K562 (cell line): ENCODE data around the gene RAP2C. TPM values are rescaled to one million over a fixed set of nuclear protein-coding genes. Genes with fewer than 3 reads are reported as not detected.

Source experiments
- ARHGAP35 ChIP-seq: fragments of 450-650 bp; IDR thresholded peaks from 2 replicates; pipeline ENCODE4 v1.6.1; 2018; ENCODE audit not compliant: partially characterized antibody
- BHLHE40 ChIP-seq: IDR thresholded peaks from 2 replicates; pipeline ENCODE4 v1.6.1; 2011; ENCODE audit warnings: low read length, improper control_type of control experiment
- EGR1 ChIP-seq: fragments of 450-650 bp; conservative IDR thresholded peaks from 2 replicates; pipeline ENCODE4 v1.6.1; 2017; ENCODE audit warnings: mild to moderate bottlenecking
- FIP1L1 ChIP-seq: fragments of 200-400 bp; formaldehyde crosslinking; IDR thresholded peaks from 2 replicates; pipeline ENCODE4 v1.6.1; 2018; ENCODE audit warnings: mild to moderate bottlenecking, low read depth, low read length; ENCODE audit not compliant: poor library complexity, severe bottlenecking
- FOXK2 ChIP-seq, 2 experiments: fragments of 450-650 bp; IDR thresholded peaks in 1 of 2; conservative IDR thresholded peaks in 1 of 2; 2 replicates each; pipeline ENCODE4 v1.6.1; 2016; ENCODE audit warnings: low read depth in 2 of 2, mild to moderate bottlenecking in 1 of 2
- GABPB1 ChIP-seq: sonication (generic); formaldehyde crosslinking; IDR thresholded peaks from 2 replicates; pipeline ENCODE4 v1.8.0; 2022; ENCODE audit warnings: mild to moderate bottlenecking, missing genetic modification reagents
- GATAD2B ChIP-seq: fragments of 450-650 bp; IDR thresholded peaks from 2 replicates; pipeline ENCODE4 v1.6.1; 2017; ENCODE audit warnings: mild to moderate bottlenecking, borderline replicate concordance
- GTF2A2 ChIP-seq: IDR thresholded peaks from 2 replicates; pipeline ENCODE4 v1.6.1; 2016; ENCODE audit warnings: mild to moderate bottlenecking, missing genetic modification characterization, missing compliant biosample characterization
- HNRNPK ChIP-seq: fragments of 200-400 bp; formaldehyde crosslinking; IDR thresholded peaks from one replicate; pipeline ENCODE4 v1.6.1; 2018; ENCODE audit warnings: mild to moderate bottlenecking, low read depth, low read length; ENCODE audit not compliant: poor library complexity, severe bottlenecking
- ILK ChIP-seq: fragments of 450-650 bp; IDR thresholded peaks from 2 replicates; pipeline ENCODE4 v1.6.1; 2016; ENCODE audit warnings: missing genetic modification characterization, low read depth, mild to moderate bottlenecking, missing compliant biosample characterization, moderate library complexity, borderline replicate concordance
- LARP7 ChIP-seq: fragments of 450-650 bp; IDR thresholded peaks from 2 replicates; pipeline ENCODE4 v1.6.1; 2016
- MAZ ChIP-seq, 2 experiments: fragments of 450-650 bp in 1 of 2; sonication (generic) in 1 of 2; formaldehyde crosslinking; IDR thresholded peaks in 1 of 2; conservative IDR thresholded peaks in 1 of 2; 2 replicates each; pipeline versions ENCODE4 v1.4.0 to v1.5.0; 2020; ENCODE audit warnings: mild to moderate bottlenecking in 1 of 2, missing genetic modification reagents in 1 of 2
- NBN ChIP-seq: fragments of 450-650 bp; IDR thresholded peaks from 2 replicates; pipeline ENCODE4 v1.6.1; 2016; ENCODE audit warnings: low read depth, mild to moderate bottlenecking
- NKRF ChIP-seq: fragments of 450-650 bp; IDR thresholded peaks from 2 replicates; pipeline ENCODE4 v1.6.1; 2016; ENCODE audit warnings: borderline replicate concordance
- NONO ChIP-seq, 2 experiments: fragments of 200-400 bp in 1 of 2; fragments of 450-650 bp in 1 of 2; formaldehyde crosslinking in 1 of 2; IDR thresholded peaks; 2 replicates each; pipeline ENCODE4 v1.6.1; 2017; ENCODE audit warnings: low read depth in 2 of 2, mild to moderate bottlenecking in 2 of 2, moderate library complexity in 2 of 2, low read length in 1 of 2
- POLR2AphosphoS5 ChIP-seq: IDR thresholded peaks from 2 replicates; pipeline ENCODE4 v1.6.1; 2011; ENCODE audit warnings: mild to moderate bottlenecking, low read depth, low read length, moderate library complexity; ENCODE audit not compliant: control insufficient read depth, insufficient read depth
- RBFOX2 ChIP-seq: fragments of 200-400 bp; formaldehyde crosslinking; IDR thresholded peaks from 2 replicates; pipeline ENCODE4 v1.6.1; 2017; ENCODE audit warnings: low read depth, mild to moderate bottlenecking, low read length, moderate library complexity
- SUPT5H ChIP-seq: fragments of 450-650 bp; IDR thresholded peaks from 2 replicates; pipeline ENCODE4 v1.6.1; 2016
- TGIF2 ChIP-seq: sonication (generic); formaldehyde crosslinking; IDR thresholded peaks from 2 replicates; pipeline ENCODE4 v1.8.1; 2022; ENCODE audit warnings: mild to moderate bottlenecking, missing genetic modification reagents, moderate library complexity
- ZFX ChIP-seq: sonication (generic); formaldehyde crosslinking; IDR thresholded peaks from 2 replicates; pipeline ENCODE4 v1.8.0; 2022; ENCODE audit warnings: mild to moderate bottlenecking, missing genetic modification reagents, moderate library complexity
- ZNF165 ChIP-seq: fragments of 250-450 bp; sonication (Bioruptor Pico); IDR thresholded peaks from 2 replicates; pipeline ENCODE4 v1.4.0; 2020; ENCODE audit warnings: borderline replicate concordance
- polyA plus RNA-seq, 8 experiments: library from polyadenylated mRNA; depleted of rRNA in 4 of 8; stranded (reverse) in 5 of 8; unstranded in 3 of 8; fragments of >200 nt; fragmentation: Nextera tagmentation in 2 of 8; fragmentation: Illumina TruSeq in 1 of 8; extraction: Ambion mirVana in 2 of 8; extraction: Trizol in 1 of 8; gene quantifications; 2 replicates each; pipeline versions ENCODE4 v1.2.1 to v1.2.3, GENCODE V29; 2011 to 2014; ENCODE audit warnings: inconsistent platforms in 1 of 8, missing spikeins in 1 of 8
- total RNA-seq, 7 experiments: library from RNA; depleted of rRNA in 6 of 7; stranded (reverse); fragments of >200 nt in 6 of 7; fragmentation: Illumina TruSeq in 2 of 7; extraction: Trizol in 2 of 7; gene quantifications; 2 replicates each; pipeline versions ENCODE4 v1.2.1 to v1.2.3, GENCODE V29; 2011 to 2021; ENCODE audit warnings: low replicate concordance in 1 of 7
- TF ChIP-seq, protein P1 (sequence below), 2 experiments: fragments of 450-650 bp in 1 of 2; sonication (generic) in 1 of 2; formaldehyde crosslinking in 1 of 2; IDR thresholded peaks in 1 of 2; conservative IDR thresholded peaks in 1 of 2; 2 replicates each; pipeline versions ENCODE4 v1.6.1 to v1.8.1; 2016 to 2023; ENCODE audit warnings: mild to moderate bottlenecking in 2 of 2, moderate library complexity in 2 of 2, inconsistent platforms in 1 of 2, missing genetic modification reagents in 1 of 2
- TF ChIP-seq, protein P2 (sequence below): fragments of 200-800 bp; sonication (Bioruptor generic); IDR thresholded peaks from 2 replicates; pipeline ENCODE4 v1.6.1; 2017; ENCODE audit warnings: missing genetic modification characterization, missing compliant biosample characterization

The RAP2C gene
- total and polyA plus RNA-seq, 9 of the 15 experiments (the other 6 are each of a cell fraction or from before 2014, with no cell fraction given) = 7.8 to 28.6 (median 18.6) TPM

- no peak for TF ChIP-seq ARHGAP35
- TF ChIP-seq, protein P1, sequence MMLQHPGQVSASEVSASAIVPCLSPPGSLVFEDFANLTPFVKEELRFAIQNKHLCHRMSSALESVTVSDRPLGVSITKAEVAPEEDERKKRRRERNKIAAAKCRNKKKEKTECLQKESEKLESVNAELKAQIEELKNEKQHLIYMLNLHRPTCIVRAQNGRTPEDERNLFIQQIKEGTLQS (IDR thresholded peaks at IDR 0.05) = no peak
- TF ChIP-seq, protein P1 (CRISPR knock-in tag; conservative IDR thresholded peaks at IDR 0.05) = no peak
- no peak for TF ChIP-seq GTF2A2
- TF ChIP-seq GATAD2B = no peak
- TF ChIP-seq, protein P2, sequence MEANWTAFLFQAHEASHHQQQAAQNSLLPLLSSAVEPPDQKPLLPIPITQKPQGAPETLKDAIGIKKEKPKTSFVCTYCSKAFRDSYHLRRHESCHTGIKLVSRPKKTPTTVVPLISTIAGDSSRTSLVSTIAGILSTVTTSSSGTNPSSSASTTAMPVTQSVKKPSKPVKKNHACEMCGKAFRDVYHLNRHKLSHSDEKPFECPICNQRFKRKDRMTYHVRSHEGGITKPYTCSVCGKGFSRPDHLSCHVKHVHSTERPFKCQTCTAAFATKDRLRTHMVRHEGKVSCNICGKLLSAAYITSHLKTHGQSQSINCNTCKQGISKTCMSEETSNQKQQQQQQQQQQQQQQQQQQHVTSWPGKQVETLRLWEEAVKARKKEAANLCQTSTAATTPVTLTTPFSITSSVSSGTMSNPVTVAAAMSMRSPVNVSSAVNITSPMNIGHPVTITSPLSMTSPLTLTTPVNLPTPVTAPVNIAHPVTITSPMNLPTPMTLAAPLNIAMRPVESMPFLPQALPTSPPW (CRISPR knock-in tag) = peak; percentile 75
- TF ChIP-seq TGIF2 (CRISPR knock-in tag) = 0 out of 2 replicates have a peak, but pooled peaks have one; percentile 24
- peak; percentile 61 for TF ChIP-seq HNRNPK
- TF ChIP-seq RBFOX2 = peak; percentile 75
- 0 out of 2 replicates have a peak, but pooled peaks have one; percentile 11 for TF ChIP-seq BHLHE40
- TF ChIP-seq NBN = peak; percentile 56
- TF ChIP-seq GABPB1 = peak; percentile 62
- TF ChIP-seq EGR1 = peak; percentile 93
- no peak for TF ChIP-seq LARP7
- peak; percentile 77 for TF ChIP-seq SUPT5H
- peak; percentile 70 to 73; a peak in 3 of 4 replicates for TF ChIP-seq MAZ (CRISPR knock-in tag; conservative IDR thresholded peaks at IDR 0.05 in 1 of 2, IDR thresholded peaks at IDR 0.05 in 1 of 2)
- TF ChIP-seq ZNF165 (CRISPR knock-in tag) = no peak
- peak; percentile 33 for TF ChIP-seq FIP1L1
- peak; percentile 80 for TF ChIP-seq ZFX (CRISPR knock-in tag)
- TF ChIP-seq ILK (tag) = no peak
- peak in 1 of 2 experiments; percentile 74; a peak in 2 of 4 replicates for TF ChIP-seq FOXK2 (conservative IDR thresholded peaks at IDR 0.05 in 1 of 2, IDR thresholded peaks at IDR 0.05 in 1 of 2; ENCODE audit: low read depth in 2 of 2)
- peak; percentile 60; the same call in 1 of the 2 replicates for TF ChIP-seq POLR2AphosphoS5
- TF ChIP-seq NONO (IDR thresholded peaks at IDR 0.05; ENCODE audit: low read depth in 2 of 2, low read length in 1 of 2) = peak in 1 of 2 experiments; percentile 36; a peak in 1 of 4 replicates
- TF ChIP-seq NKRF = peak; percentile 45; the same call in 1 of the 2 replicates
These were observed 1.8 kb downstream of the RAP2C start (continued) for GRCh38 chrX:132217203-132218073.
